ENCODE results near the gene CYP4F12. TPM values are rescaled to one million over a fixed set of nuclear protein-coding genes. Genes with fewer than 3 reads are reported as not detected.

CYP4F12 gene
- total RNA-seq, 6 experiments from 2014 or later: not detected

DNA sequence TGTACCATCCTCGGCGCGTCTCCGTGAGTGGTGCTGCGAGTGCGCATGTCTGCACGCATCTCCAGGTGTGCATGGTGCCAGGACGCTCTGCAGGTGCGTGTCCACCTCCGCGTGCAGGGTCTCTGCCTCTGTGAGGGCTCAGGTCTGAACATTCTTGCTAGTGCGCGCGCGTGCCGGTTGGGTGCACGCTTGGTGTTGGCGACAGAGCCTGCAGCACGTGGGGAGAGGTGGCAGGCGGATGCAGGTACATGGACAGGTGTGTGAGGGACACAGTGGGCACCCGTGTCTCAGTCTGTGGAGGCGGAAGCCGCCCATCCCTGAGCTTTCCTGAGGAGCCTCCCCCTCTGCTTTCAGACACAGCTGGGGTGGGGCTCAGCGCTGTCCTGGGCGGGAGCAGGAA is 50.1 kb downstream of the CYP4F12 start:
- TF ChIP-seq, protein P1, sequence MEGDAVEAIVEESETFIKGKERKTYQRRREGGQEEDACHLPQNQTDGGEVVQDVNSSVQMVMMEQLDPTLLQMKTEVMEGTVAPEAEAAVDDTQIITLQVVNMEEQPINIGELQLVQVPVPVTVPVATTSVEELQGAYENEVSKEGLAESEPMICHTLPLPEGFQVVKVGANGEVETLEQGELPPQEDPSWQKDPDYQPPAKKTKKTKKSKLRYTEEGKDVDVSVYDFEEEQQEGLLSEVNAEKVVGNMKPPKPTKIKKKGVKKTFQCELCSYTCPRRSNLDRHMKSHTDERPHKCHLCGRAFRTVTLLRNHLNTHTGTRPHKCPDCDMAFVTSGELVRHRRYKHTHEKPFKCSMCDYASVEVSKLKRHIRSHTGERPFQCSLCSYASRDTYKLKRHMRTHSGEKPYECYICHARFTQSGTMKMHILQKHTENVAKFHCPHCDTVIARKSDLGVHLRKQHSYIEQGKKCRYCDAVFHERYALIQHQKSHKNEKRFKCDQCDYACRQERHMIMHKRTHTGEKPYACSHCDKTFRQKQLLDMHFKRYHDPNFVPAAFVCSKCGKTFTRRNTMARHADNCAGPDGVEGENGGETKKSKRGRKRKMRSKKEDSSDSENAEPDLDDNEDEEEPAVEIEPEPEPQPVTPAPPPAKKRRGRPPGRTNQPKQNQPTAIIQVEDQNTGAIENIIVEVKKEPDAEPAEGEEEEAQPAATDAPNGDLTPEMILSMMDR (IDR thresholded peaks at IDR 0.05): no peak
- Mint-ChIP-seq H3K4me3 (no peak overlapping the region), H3K9me3 (peaks cover 66% of the 10 kb centered on the region), H3K36me3 (ENCODE audit: low read depth) (peaks cover 1% of the 10 kb centered on the region; the same call in 1 of the 2 replicates), H3K27ac (no peak overlapping the region), H3K4me1 (ENCODE audit: low read depth) (no peaks in the 10 kb centered on the region), H3K27me3 (ENCODE audit: insufficient read depth) (peaks cover 6% of the 10 kb centered on the region)
- DNase-seq: no peak

- no peak within 1 kb of the TSS for H3K4me3 Mint-ChIP-seq
- H3K4me1 Mint-ChIP-seq (ENCODE audit: low read depth): no peaks in the 10 kb centered on the region
- peaks cover 45% of the 10 kb centered on the region for H3K9me3 Mint-ChIP-seq
- no peak for DNase-seq
- TF ChIP-seq, protein P1 (IDR thresholded peaks at IDR 0.05): no peak
- H3K36me3 Mint-ChIP-seq (ENCODE audit: low read depth): peaks cover 9% of the 10 kb centered on the region
- H3K27me3 Mint-ChIP-seq (ENCODE audit: insufficient read depth): peaks cover 3% of the 10 kb centered on the region
- H3K27ac Mint-ChIP-seq: no peak within 1 kb of the TSS
Measured at GRCh38 chr19:15727724-15728123, 54.8 kb downstream of the CYP4F12 start, which contains the start of gene OR10H2. Gene OR10H2, plus strand, starts transcription at chr19:15728024. Its CDS starts 20 bp downstream, at chr19:15728044.

DNA sequence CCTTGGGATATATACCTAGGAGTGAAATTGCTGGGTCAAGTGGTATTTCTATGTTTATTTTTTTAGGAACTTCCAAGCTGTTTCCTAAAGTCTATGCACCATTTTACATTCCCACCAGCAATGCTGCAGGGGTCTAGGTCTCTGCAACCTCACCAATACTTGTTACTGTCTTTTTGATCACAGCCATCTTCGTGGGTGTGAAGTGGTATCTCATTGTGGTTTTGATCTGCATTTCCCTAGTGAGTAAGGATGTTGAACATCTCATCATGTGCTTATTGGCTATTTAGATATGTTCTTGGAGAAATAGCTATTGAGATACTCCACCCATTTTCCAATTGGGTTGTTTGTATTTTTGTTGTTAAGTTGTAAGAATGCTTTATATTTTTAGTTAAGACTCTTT is 57.7 kb downstream of the CYP4F12 start:
- Mint-ChIP-seq H3K27ac (no peak overlapping the region), H3K27me3 (ENCODE audit: insufficient read depth) (peaks cover 3% of the 10 kb centered on the region), H3K9me3 (peaks cover 50% of the 10 kb centered on the region), H3K4me3 (no peak overlapping the region), H3K4me1 (ENCODE audit: low read depth) (no peaks in the 10 kb centered on the region), H3K36me3 (ENCODE audit: low read depth) (peaks cover 9% of the 10 kb centered on the region)
- no peak for DNase-seq
- TF ChIP-seq, protein P1 (IDR thresholded peaks at IDR 0.05): no peak

DNA sequence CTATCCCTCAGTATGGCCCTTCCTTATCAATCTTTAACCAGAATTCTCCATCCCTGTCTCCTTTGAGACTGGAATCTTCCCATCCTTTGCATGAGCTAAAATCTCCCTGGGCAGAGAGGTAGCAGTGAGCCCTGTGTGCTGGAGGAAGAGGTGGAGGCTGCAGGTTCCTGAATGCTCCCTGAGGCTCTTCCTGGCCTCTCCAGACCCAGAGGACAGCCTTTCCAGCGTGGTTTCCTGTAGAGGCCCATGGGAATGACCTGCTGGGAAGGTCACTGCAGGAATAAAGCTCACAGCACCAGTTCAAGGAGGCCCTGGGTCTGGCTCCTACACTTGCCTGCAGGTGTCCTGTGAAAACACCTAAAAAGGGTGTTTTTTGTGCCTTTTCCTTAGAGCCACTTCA is 59.5 kb downstream of the CYP4F12 start:
- no peaks in the 10 kb centered on the region for H3K4me1 Mint-ChIP-seq (ENCODE audit: low read depth)
- TF ChIP-seq, protein P1 (IDR thresholded peaks at IDR 0.05): no peak

DNA sequence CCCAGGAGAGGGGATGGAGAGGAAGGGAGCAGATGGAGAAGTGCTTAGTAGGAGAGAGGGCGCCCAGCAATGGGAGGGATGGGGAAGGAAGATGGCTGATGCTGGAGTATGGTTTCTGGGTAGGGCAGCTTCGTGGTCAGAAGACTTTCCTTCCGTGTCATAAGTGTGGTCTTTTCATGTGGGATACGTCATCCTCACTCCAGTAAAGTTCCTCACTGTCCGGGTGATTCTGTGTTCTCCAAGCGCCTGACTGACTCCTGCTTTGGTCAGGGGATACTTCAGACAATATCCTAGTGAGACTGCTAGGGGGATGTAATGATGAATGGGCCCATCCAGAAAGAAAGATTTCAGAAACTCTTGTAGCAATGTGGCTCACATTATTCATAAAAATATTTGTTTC is 61.0 kb downstream of the CYP4F12 start:
- TF ChIP-seq, protein P1 (IDR thresholded peaks at IDR 0.05): no peak
- no peak for DNase-seq
- no peak overlapping the region for H3K27ac Mint-ChIP-seq
- H3K9me3 Mint-ChIP-seq: peaks cover 27% of the 10 kb centered on the region
- H3K36me3 Mint-ChIP-seq (ENCODE audit: low read depth): no peaks in the 10 kb centered on the region; the same call in 1 of the 2 replicates
- no peak overlapping the region for H3K4me3 Mint-ChIP-seq
- H3K27me3 Mint-ChIP-seq (ENCODE audit: insufficient read depth): no peaks in the 10 kb centered on the region
- no peaks in the 10 kb centered on the region for H3K4me1 Mint-ChIP-seq (ENCODE audit: low read depth)

More for the DNA sequence above, 59.5 kb downstream of the CYP4F12 start:
- Mint-ChIP-seq H3K9me3 (peaks cover 40% of the 10 kb centered on the region), H3K27me3 (ENCODE audit: insufficient read depth) (no peaks in the 10 kb centered on the region), H3K4me3 (no peak overlapping the region), H3K27ac (no peak overlapping the region), H3K36me3 (ENCODE audit: low read depth) (peaks cover 9% of the 10 kb centered on the region)
- no peak for DNase-seq

GRCh38 chr19:15737722-15738121 is 64.8 kb downstream of the CYP4F12 start, which contains the start of gene OR10H3:
Gene OR10H3, plus strand, starts transcription at chr19:15737985. Its CDS starts 3,408 bp downstream, at chr19:15741393.
- Mint-ChIP-seq H3K27ac (no peak within 1 kb of the TSS), H3K4me1 (ENCODE audit: low read depth) (no peaks in the 10 kb centered on the region), H3K36me3 (ENCODE audit: low read depth) (peaks cover 6% of the 10 kb centered on the region), H3K4me3 (no peak within 1 kb of the TSS), H3K27me3 (ENCODE audit: insufficient read depth) (no peaks in the 10 kb centered on the region), H3K9me3 (peaks cover 41% of the 10 kb centered on the region)
- TF ChIP-seq, protein P1 (IDR thresholded peaks at IDR 0.05): no peak
- DNase-seq: no peak

Measured in HFFc6 (cell line).